ENCODE data around the gene ROPN1B. TPM values are rescaled to one million over a fixed set of nuclear protein-coding genes. Genes with fewer than 3 reads are reported as not detected.
"Not testable (repeated sequence)": the region's sequence is repeated elsewhere in the genome, so short reads cannot be mapped to it uniquely, and the experiment has no call there.

The ROPN1B gene
- total RNA-seq, 2 donors from 2014 or later: not detected

- not testable (repeated sequence) for ATAC-seq (replicated peaks in 1 of 2); H3K36me3 Mint-ChIP-seq (ENCODE audit: insufficient read depth in 2 of 2); H3K4me3 Mint-ChIP-seq; DNase-seq; H3K27me3 Mint-ChIP-seq (ENCODE audit: low read depth); H3K4me1 Mint-ChIP-seq (ENCODE audit: low read depth); H3K27ac Mint-ChIP-seq; H3K9me3 Mint-ChIP-seq
These were observed 32.7 kb upstream of the ROPN1B start for GRCh38 chr3:125936210-125936815.

GRCh38 chr3:125936891-125937290 lies 32.1 kb upstream of the ROPN1B start:
- H3K27me3 Mint-ChIP-seq (ENCODE audit: low read depth); ATAC-seq (replicated peaks in 1 of 2); H3K4me3 Mint-ChIP-seq; H3K4me1 Mint-ChIP-seq (ENCODE audit: low read depth); H3K36me3 Mint-ChIP-seq (ENCODE audit: insufficient read depth in 2 of 2); H3K27ac Mint-ChIP-seq; H3K9me3 Mint-ChIP-seq; DNase-seq: not testable (repeated sequence)

- not testable (repeated sequence) for H3K36me3 Mint-ChIP-seq (ENCODE audit: insufficient read depth in 2 of 2); H3K9me3 Mint-ChIP-seq; H3K4me3 Mint-ChIP-seq; H3K27ac Mint-ChIP-seq; H3K4me1 Mint-ChIP-seq (ENCODE audit: low read depth); ATAC-seq (replicated peaks in 1 of 2); DNase-seq
- peaks cover 33% of the 10 kb centered on the region for H3K27me3 Mint-ChIP-seq (ENCODE audit: low read depth)
These were observed 21.2 kb upstream of the ROPN1B start for GRCh38 chr3:125947806-125948205.

GRCh38 chr3:125948901-125949300 lies 20.1 kb upstream of the ROPN1B start:
- not testable (repeated sequence) for H3K9me3 Mint-ChIP-seq; H3K36me3 Mint-ChIP-seq (ENCODE audit: insufficient read depth in 2 of 2); H3K4me3 Mint-ChIP-seq; H3K27ac Mint-ChIP-seq; DNase-seq; H3K4me1 Mint-ChIP-seq (ENCODE audit: low read depth)
- peak in 1 of 2 donors; percentile 55 for ATAC-seq (replicated peaks in 1 of 2)
- H3K27me3 Mint-ChIP-seq (ENCODE audit: low read depth): peaks cover 33% of the 10 kb centered on the region

- H3K27ac Mint-ChIP-seq: not testable (repeated sequence)
- peaks cover 21% of the 10 kb centered on the region for H3K27me3 Mint-ChIP-seq (ENCODE audit: low read depth)
These were observed 17.8 kb upstream of the ROPN1B start for GRCh38 chr3:125951176-125951575.

GRCh38 chr3:125957020-125957419 lies 12.0 kb upstream of the ROPN1B start:
- H3K4me3 Mint-ChIP-seq; H3K27ac Mint-ChIP-seq; ATAC-seq (replicated peaks in 1 of 2); H3K9me3 Mint-ChIP-seq; DNase-seq; H3K4me1 Mint-ChIP-seq (ENCODE audit: low read depth); H3K36me3 Mint-ChIP-seq (ENCODE audit: insufficient read depth in 2 of 2): not testable (repeated sequence)
- H3K27me3 Mint-ChIP-seq (ENCODE audit: low read depth): peaks cover 13% of the 10 kb centered on the region

More at GRCh38 chr3:125951176-125951575, 17.8 kb upstream of the ROPN1B start:
- not testable (repeated sequence) for DNase-seq; H3K4me3 Mint-ChIP-seq; H3K4me1 Mint-ChIP-seq (ENCODE audit: low read depth); H3K9me3 Mint-ChIP-seq; ATAC-seq (replicated peaks in 1 of 2); H3K36me3 Mint-ChIP-seq (ENCODE audit: insufficient read depth in 2 of 2)

GRCh38 chr3:125957674-125958510 lies 11.1 kb upstream of the ROPN1B start:
- Mint-ChIP-seq H3K27ac (no peak overlapping the region), H3K36me3 (ENCODE audit: insufficient read depth in 2 of 2) (peaks cover 0 to 2% of the 10 kb centered on the region in 2 donors), H3K4me3 (no peak overlapping the region), H3K27me3 (ENCODE audit: low read depth) (peaks cover 7% of the 10 kb centered on the region), H3K4me1 (ENCODE audit: low read depth) (no peaks in the 10 kb centered on the region), H3K9me3 (no peaks in the 10 kb centered on the region)
- peak in 1 of 2 donors; percentile 58 for ATAC-seq (replicated peaks in 1 of 2)
- no peak for DNase-seq

GRCh38 chr3:125958511-125959316 lies 10.3 kb upstream of the ROPN1B start:
- Mint-ChIP-seq H3K4me1 (ENCODE audit: low read depth) (no peaks in the 10 kb centered on the region), H3K9me3 (no peaks in the 10 kb centered on the region), H3K27me3 (ENCODE audit: low read depth) (peaks cover 7% of the 10 kb centered on the region), H3K36me3 (ENCODE audit: insufficient read depth in 2 of 2) (peaks cover 0 to 2% of the 10 kb centered on the region in 2 donors), H3K4me3 (no peak overlapping the region), H3K27ac (no peak overlapping the region)
- ATAC-seq (replicated peaks in 1 of 2) (no peak), DNase-seq (no peak)

- Mint-ChIP-seq H3K9me3 (no peaks in the 10 kb centered on the region), H3K36me3 (ENCODE audit: insufficient read depth in 2 of 2) (peaks cover 0 to 2% of the 10 kb centered on the region in 2 donors)
These were observed 9.5 kb upstream of the ROPN1B start for GRCh38 chr3:125959317-125960065.

GRCh38 chr3:125960066-125960424 lies 8.9 kb upstream of the ROPN1B start:
- peaks cover 0 to 2% of the 10 kb centered on the region in 2 donors for H3K36me3 Mint-ChIP-seq (ENCODE audit: insufficient read depth in 2 of 2)
- H3K9me3 Mint-ChIP-seq: no peaks in the 10 kb centered on the region
- H3K4me1 Mint-ChIP-seq (ENCODE audit: low read depth): no peaks in the 10 kb centered on the region
- H3K4me3 Mint-ChIP-seq: no peak overlapping the region
- DNase-seq: no peak
- no peak for ATAC-seq (replicated peaks in 1 of 2)
- H3K27ac Mint-ChIP-seq: no peak overlapping the region
- peaks cover 7% of the 10 kb centered on the region for H3K27me3 Mint-ChIP-seq (ENCODE audit: low read depth)

More at GRCh38 chr3:125959317-125960065, 9.5 kb upstream of the ROPN1B start:
- no peak for ATAC-seq (replicated peaks in 1 of 2)
- Mint-ChIP-seq H3K27me3 (ENCODE audit: low read depth) (peaks cover 7% of the 10 kb centered on the region), H3K27ac (no peak overlapping the region), H3K4me3 (no peak overlapping the region), H3K4me1 (ENCODE audit: low read depth) (no peaks in the 10 kb centered on the region)
- DNase-seq: no peak

GRCh38 chr3:125960456-125961288 lies 8.3 kb upstream of the ROPN1B start:
- no peaks in the 10 kb centered on the region for H3K9me3 Mint-ChIP-seq
- ATAC-seq (replicated peaks in 1 of 2) (no peak), DNase-seq (no peak)
- H3K27ac Mint-ChIP-seq: no peak overlapping the region
- no peaks in the 10 kb centered on the region for H3K4me1 Mint-ChIP-seq (ENCODE audit: low read depth)
- H3K4me3 Mint-ChIP-seq: no peak overlapping the region
- H3K36me3 Mint-ChIP-seq (ENCODE audit: insufficient read depth in 2 of 2): peaks cover 0 to 2% of the 10 kb centered on the region in 2 donors
- H3K27me3 Mint-ChIP-seq (ENCODE audit: low read depth): peaks cover 7% of the 10 kb centered on the region

- Mint-ChIP-seq H3K4me1 (ENCODE audit: low read depth) (no peaks in the 10 kb centered on the region), H3K4me3 (no peak overlapping the region), H3K27ac (no peak overlapping the region), H3K27me3 (ENCODE audit: low read depth) (peaks cover 7% of the 10 kb centered on the region), H3K36me3 (ENCODE audit: insufficient read depth in 2 of 2) (peaks cover 0 to 2% of the 10 kb centered on the region in 2 donors), H3K9me3 (no peaks in the 10 kb centered on the region)
- ATAC-seq (replicated peaks in 1 of 2) (no peak), DNase-seq (no peak)
These were observed 7.7 kb upstream of the ROPN1B start for GRCh38 chr3:125961289-125961589.

Data from activated T-cell treated with anti-CD3 and anti-CD28 coated beads, Interleukin-2, amount 50 U/mL, for 72 hours (primary cell).